Endothelial cell of umbilical vein (primary cell): Measurements from ENCODE around the gene SRRD. TPM values are rescaled to one million over a fixed set of nuclear protein-coding genes. Genes with fewer than 3 reads are reported as not detected.

ENCODE experiments used
- BruUV-seq: library from RNA; stranded (reverse); fragments of 400-500 nt; replicated peaks from 2 replicates; lab custom pipeline; 2021; lab: Mats Ljungman, UMichigan
- CTCF ChIA-PET: fragments of 300-600, 350-600 bp; sonication (Branson Sonifier 250); formaldehyde crosslinking; loops from one replicate; lab custom pipeline; 2021; ENCODE audit warnings: antibody characterized with exemption, inconsistent platforms; lab: Charles Lee
- POLR2A ChIA-PET: fragments of 300-600, 350-600 bp; sonication (Branson Sonifier 250); formaldehyde crosslinking; loops from one replicate; lab custom pipeline; 2021; ENCODE audit warnings: antibody characterized with exemption, inconsistent platforms; lab: Charles Lee
- DNase-seq: peaks from one replicate; pipeline ENCODE4 v3.0.0-alpha.2; 2011; ENCODE audit warnings: low read depth, low spot score
- FAIRE-seq: peaks from 2 replicates; lab custom pipeline; 2011; peaks lifted over from hg19 to GRCh38; lab: Jason Lieb, UNC
- H2AFZ ChIP-seq: 2 replicates; pipeline ENCODE4 v1.6.0; 2012; ENCODE audit warnings: low read depth, low read length, control low read depth, inconsistent platforms
- H3K27ac ChIP-seq: 2 replicates; pipeline ENCODE4 v1.5.1; 2011; ENCODE audit warnings: low read depth, mild to moderate bottlenecking, control low read depth, low read length, moderate library complexity; ENCODE audit not compliant: insufficient read depth
- H3K27me3 ChIP-seq, 2 experiments: 2 replicates each; pipeline versions ENCODE4 v1.6.0 to v1.6.1; 2011; ENCODE audit warnings: low read length in 2 of 2, mixed read lengths in 1 of 2; ENCODE audit not compliant: control insufficient read depth in 2 of 2, insufficient read depth in 2 of 2
- H3K36me3 ChIP-seq, 2 experiments: 2 replicates in 1 of 2; 3 replicates in 1 of 2; pipeline ENCODE4 v1.5.1; 2011; ENCODE audit warnings: low read length in 2 of 2, mild to moderate bottlenecking in 1 of 2, moderate library complexity in 1 of 2; ENCODE audit not compliant: control insufficient read depth in 2 of 2, insufficient read depth in 2 of 2; ENCODE audit errors: extremely low read depth in 1 of 2
- H3K4me1 ChIP-seq: 3 replicates; pipeline ENCODE4 v1.5.1; 2011; ENCODE audit warnings: mild to moderate bottlenecking, low read length; ENCODE audit not compliant: control insufficient read depth, insufficient read depth; ENCODE audit errors: extremely low read depth
- H3K4me2 ChIP-seq: 2 replicates; pipeline ENCODE4 v1.6.1; 2011; ENCODE audit warnings: low read length, control low read depth, mixed read lengths; ENCODE audit not compliant: insufficient read depth
- H3K4me3 ChIP-seq, 3 experiments: fragments of 200-600 bp in 1 of 3; sonication (generic), shearing (Covaris generic) in 1 of 3; replicated peaks in 1 of 3; 2 replicates each; pipeline ENCODE4 v1.5.1; 2011 to 2016; ENCODE audit warnings: control low read depth in 3 of 3, low read length in 3 of 3, mild to moderate bottlenecking in 2 of 3, inconsistent platforms in 1 of 3, low read depth in 1 of 3, moderate library complexity in 1 of 3; ENCODE audit not compliant: insufficient read depth in 1 of 3
- H3K79me2 ChIP-seq: 2 replicates; pipeline ENCODE4 v1.6.0; 2012; ENCODE audit warnings: low read length, inconsistent platforms; ENCODE audit not compliant: control insufficient read depth, insufficient read depth
- H3K9ac ChIP-seq: replicated peaks from 2 replicates; pipeline ENCODE3; 2011; ENCODE audit warnings: low read length, control low read depth; ENCODE audit not compliant: insufficient read depth; ENCODE audit errors: extremely low read depth
- H3K9me1 ChIP-seq: replicated peaks from 3 replicates; pipeline ENCODE4 v1.6.0; 2011; ENCODE audit warnings: mild to moderate bottlenecking, low read length; ENCODE audit not compliant: control insufficient read depth, insufficient read depth; ENCODE audit errors: extremely low read depth
- H3K9me3 ChIP-seq: replicated peaks from 2 replicates; pipeline ENCODE4 v1.5.1; 2012; ENCODE audit warnings: low read length, inconsistent platforms; ENCODE audit not compliant: control insufficient read depth, insufficient read depth
- H4K20me1 ChIP-seq: replicated peaks from 2 replicates; pipeline ENCODE3; 2011; ENCODE audit warnings: mild to moderate bottlenecking, low read length; ENCODE audit not compliant: control insufficient read depth, insufficient read depth; ENCODE audit errors: extremely low read depth
- EZH2 ChIP-seq: IDR thresholded peaks from 2 replicates; pipeline ENCODE4 v1.6.1; 2012; ENCODE audit warnings: borderline replicate concordance, low read depth, mild to moderate bottlenecking, moderate library complexity, low read length, inconsistent platforms; ENCODE audit not compliant: severe bottlenecking
- FOS ChIP-seq: IDR thresholded peaks from 2 replicates; pipeline ENCODE4 v1.6.1; 2011; ENCODE audit warnings: mild to moderate bottlenecking, low read length, moderate library complexity, borderline replicate concordance; ENCODE audit not compliant: insufficient read depth
- GATA2 ChIP-seq: IDR thresholded peaks from 2 replicates; pipeline ENCODE4 v1.7.0; 2011; ENCODE audit warnings: low read depth, mild to moderate bottlenecking, moderate library complexity, mixed read lengths, low read length; ENCODE audit not compliant: insufficient read length, insufficient read depth
- JUN ChIP-seq: IDR thresholded peaks from 2 replicates; pipeline ENCODE4 v1.6.1; 2011; ENCODE audit warnings: borderline replicate concordance, low read depth; ENCODE audit not compliant: insufficient read length, insufficient read depth
- MYC ChIP-seq: IDR thresholded peaks from one replicate; pipeline ENCODE4 v1.6.1; 2011; ENCODE audit warnings: mild to moderate bottlenecking, low read depth, low read length
- POLR2A ChIP-seq: IDR thresholded peaks from 2 replicates; pipeline ENCODE4 v1.6.1; 2012; ENCODE audit warnings: low read depth, mild to moderate bottlenecking, control low read depth, low read length
- POLR2AphosphoS5 ChIP-seq: IDR thresholded peaks from 2 replicates; pipeline ENCODE4 v1.6.1; 2012; ENCODE audit warnings: low read depth, mild to moderate bottlenecking, control low read depth, low read length, moderate library complexity; ENCODE audit not compliant: insufficient read depth
- dilution Hi-C: fragments of 300-500 bp; cut with MboI; formaldehyde crosslinking; loops from one replicate; pipeline ENCODE4 v1.15.0; 2019; ENCODE audit warnings: low sequenced_read_pairs; ENCODE audit not compliant: extremely low pct_ligation_motif_present
- intact Hi-C: fragments of 100-400 bp; cut with micrococcal nuclease; formaldehyde crosslinking; loops from one replicate; pipeline ENCODE4 v1.10.0; 2022
- polyA plus RNA-seq, 4 experiments: library from polyadenylated mRNA; depleted of rRNA in 3 of 4; stranded (reverse) in 3 of 4; unstranded in 1 of 4; fragments of >200 nt; gene quantifications; 2 replicates each; pipeline versions ENCODE4 v1.2.1 to v1.2.3, GENCODE V29; 2011 to 2012; ENCODE audit warnings: missing spikeins in 1 of 4
- total RNA-seq: library from RNA; stranded (reverse); gene quantifications from 2 replicates; pipeline ENCODE4 v1.2.3, GENCODE V29; 2021
- TF ChIP-seq, protein P1 (sequence below), 2 donors: IDR thresholded peaks; 1 replicate in 1 of 2; 2 replicates in 1 of 2; pipeline ENCODE4 v1.5.1; 2011; ENCODE audit warnings: low read length in 2 of 2, mild to moderate bottlenecking in 2 of 2, moderate library complexity in 2 of 2, control low read depth in 1 of 2, inconsistent platforms in 1 of 2, low read depth in 1 of 2; ENCODE audit not compliant: insufficient read depth in 1 of 2; ENCODE audit errors: extremely low read depth in 1 of 2
- TF ChIP-seq, protein P2 (sequence below): IDR thresholded peaks from 2 replicates; pipeline ENCODE4 v1.6.1; 2011; ENCODE audit not compliant: insufficient read depth, insufficient read length

The SRRD gene
- total and polyA plus RNA-seq, 2 donors (not counting 3 experiments of a cell fraction or from before 2014, with no cell fraction given): 23.4 to 24.2 TPM

DNA sequence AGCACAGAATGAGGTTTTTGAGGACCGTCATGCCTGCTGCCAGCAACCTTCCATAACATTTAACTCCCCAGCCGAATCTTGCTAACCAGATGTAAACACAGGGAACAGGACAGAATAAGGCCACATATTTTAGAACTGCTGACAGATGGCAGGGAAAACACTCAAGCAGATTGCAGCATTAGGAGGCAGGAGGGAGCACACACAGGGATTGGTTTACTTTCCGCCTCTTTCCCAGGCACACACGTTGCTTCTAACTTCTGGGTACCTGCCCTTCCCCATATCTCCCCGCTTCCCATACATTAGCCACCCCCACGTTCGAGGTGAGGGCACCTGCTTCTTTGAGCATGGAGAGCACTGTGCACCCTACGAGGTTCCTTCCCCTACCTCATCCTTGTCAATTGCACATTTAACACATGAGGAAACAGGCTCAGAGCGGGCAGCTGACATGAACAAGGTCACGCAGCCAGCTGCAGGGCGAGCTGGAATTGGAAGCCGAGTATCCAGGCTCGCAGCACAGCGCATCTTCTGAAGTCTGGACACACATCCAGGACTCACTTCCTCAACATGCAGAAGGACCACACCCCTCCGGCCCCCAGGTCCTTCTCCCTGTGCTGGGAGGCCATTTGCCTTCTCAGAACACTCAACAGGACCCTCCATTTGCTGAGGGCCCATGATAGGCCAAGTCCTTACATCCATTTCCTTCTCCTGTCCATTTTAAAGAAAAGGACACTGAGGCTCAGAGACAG, 35.9 kb upstream of the SRRD start:
- no peak for DNase-seq
- POLR2A ChIA-PET: interaction anchor here (0.9 kb wide), 1 partner anchor 17 kb away, joined by 3 read pairs; no protein-coding TSS in a partner anchor
- no peak overlapping the region for H3K4me3 ChIP-seq

More for the DNA sequence above, 35.9 kb upstream of the SRRD start:
- no peak overlapping the region for H2AFZ ChIP-seq
- H3K79me2 ChIP-seq: no peaks in the 10 kb centered on the region
- H3K4me2 ChIP-seq: no peak overlapping the region
- CTCF ChIA-PET: interaction anchor here (1.2 to 3.0 kb wide), 4 partner anchors 12 to 83 kb away, joined by 4 to 9 read pairs (median 6); no protein-coding TSS in a partner anchor
- dilution Hi-C loops (no loop called here), intact Hi-C loops (no loop called here)
- H3K9ac ChIP-seq: no peak overlapping the region
- H3K27ac ChIP-seq: no peak overlapping the region
- TF ChIP-seq POLR2A (no peak), GATA2 (no peak), FOS (no peak), POLR2AphosphoS5 (no peak), MYC (no peak), EZH2 (no peak), JUN (no peak)
- TF ChIP-seq, protein P1, sequence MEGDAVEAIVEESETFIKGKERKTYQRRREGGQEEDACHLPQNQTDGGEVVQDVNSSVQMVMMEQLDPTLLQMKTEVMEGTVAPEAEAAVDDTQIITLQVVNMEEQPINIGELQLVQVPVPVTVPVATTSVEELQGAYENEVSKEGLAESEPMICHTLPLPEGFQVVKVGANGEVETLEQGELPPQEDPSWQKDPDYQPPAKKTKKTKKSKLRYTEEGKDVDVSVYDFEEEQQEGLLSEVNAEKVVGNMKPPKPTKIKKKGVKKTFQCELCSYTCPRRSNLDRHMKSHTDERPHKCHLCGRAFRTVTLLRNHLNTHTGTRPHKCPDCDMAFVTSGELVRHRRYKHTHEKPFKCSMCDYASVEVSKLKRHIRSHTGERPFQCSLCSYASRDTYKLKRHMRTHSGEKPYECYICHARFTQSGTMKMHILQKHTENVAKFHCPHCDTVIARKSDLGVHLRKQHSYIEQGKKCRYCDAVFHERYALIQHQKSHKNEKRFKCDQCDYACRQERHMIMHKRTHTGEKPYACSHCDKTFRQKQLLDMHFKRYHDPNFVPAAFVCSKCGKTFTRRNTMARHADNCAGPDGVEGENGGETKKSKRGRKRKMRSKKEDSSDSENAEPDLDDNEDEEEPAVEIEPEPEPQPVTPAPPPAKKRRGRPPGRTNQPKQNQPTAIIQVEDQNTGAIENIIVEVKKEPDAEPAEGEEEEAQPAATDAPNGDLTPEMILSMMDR (IDR thresholded peaks at IDR 0.05; ENCODE audit: extremely low read depth in 1 of 2, insufficient read depth in 1 of 2, low read depth in 1 of 2, low read length in 2 of 2): no peak
- TF ChIP-seq, protein P2, sequence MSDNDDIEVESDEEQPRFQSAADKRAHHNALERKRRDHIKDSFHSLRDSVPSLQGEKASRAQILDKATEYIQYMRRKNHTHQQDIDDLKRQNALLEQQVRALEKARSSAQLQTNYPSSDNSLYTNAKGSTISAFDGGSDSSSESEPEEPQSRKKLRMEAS: no peak
- H3K9me3 ChIP-seq: no peaks in the 10 kb centered on the region
- BruUV-seq: no TSS peak
- no peaks in the 10 kb centered on the region for H3K27me3 ChIP-seq
- H3K4me1 ChIP-seq: no peaks in the 10 kb centered on the region
- H3K36me3 ChIP-seq: peaks cover 0 to 10% of the 10 kb centered on the region in 2 experiments
- no peaks in the 10 kb centered on the region for H3K9me1 ChIP-seq
- FAIRE-seq: no peak
- H4K20me1 ChIP-seq: no peaks in the 10 kb centered on the region
